NCI-H1694 treated with DMSO at 0.1 percent for 48 hours (cell line): ENCODE measurements around the gene CD226.
"Not testable (repeated sequence)": the region's sequence is repeated elsewhere in the genome, so short reads cannot be mapped to it uniquely, and the experiment has no call there.

Source experiments
- DNase-seq: peaks from one replicate; lab custom pipeline; 2025; lab: John Stamatoyannopoulos, UW

CD226 gene

GRCh38 chr18:69956665-69957620 lies 9.3 kb upstream of the CD226 start:
- DNase-seq, result no peak

- no peak for DNase-seq
Observed at GRCh38 chr18:69956057-69956456, 8.4 kb upstream of the CD226 start.

DNA sequence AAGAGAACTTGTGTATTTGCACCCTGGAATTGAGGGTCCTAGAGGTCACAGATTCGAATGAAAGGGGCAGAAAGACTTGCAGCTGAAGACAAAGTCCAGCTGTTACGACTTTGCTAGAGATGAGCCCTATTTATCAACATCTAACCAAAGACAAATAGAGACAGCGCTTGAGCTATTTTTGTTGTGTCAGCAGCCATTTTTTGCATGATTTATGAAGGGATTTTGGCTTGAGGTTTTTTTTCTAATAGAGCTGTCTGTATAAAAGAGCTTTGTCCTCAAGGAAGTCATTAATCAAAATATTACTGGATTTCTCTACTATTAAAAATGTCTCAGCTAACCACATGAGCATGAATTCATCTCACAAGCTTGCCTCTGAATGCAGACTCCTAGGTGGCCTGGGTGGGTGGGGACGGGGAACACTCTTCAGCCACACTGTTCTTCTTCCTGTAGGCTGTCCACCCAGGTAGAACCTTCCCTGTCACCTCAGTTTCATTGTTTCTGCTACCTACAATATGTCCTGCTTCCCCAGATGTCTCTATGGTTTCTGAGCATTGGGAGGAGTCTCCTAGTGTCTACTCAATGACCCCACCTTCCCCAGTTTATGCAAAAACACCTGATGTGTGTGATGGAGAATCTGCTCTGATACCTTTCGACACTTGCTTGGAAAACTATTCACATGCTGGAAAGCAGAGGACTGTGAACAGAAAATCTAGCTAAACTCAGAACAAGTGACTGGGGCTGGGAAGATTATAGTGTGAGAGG lies 7.2 kb upstream of the CD226 start:
- DNase-seq, result no peak

- no peak for DNase-seq
Observed at GRCh38 chr18:69953191-69953590, 5.5 kb upstream of the CD226 start.

DNA sequence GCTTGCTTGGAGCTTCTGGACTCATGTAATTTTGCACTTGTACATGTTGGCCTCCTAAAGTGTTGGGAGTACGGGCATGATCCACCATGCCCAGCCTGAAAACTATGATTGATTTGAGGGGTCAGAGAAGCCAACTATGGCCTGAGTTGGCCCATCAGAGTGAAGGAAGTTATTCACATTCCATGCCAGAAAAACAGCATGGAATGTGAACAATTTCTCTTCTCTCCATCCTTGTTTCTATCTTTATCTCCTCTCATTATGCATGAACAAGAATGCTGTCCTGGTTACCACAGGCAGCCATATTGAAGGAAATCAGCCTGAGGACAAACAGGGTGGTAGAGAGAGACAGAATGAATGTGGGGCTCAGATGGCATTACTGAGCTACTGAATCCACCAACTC lies 3.5 kb upstream of the CD226 start:
- no peak for DNase-seq

DNA sequence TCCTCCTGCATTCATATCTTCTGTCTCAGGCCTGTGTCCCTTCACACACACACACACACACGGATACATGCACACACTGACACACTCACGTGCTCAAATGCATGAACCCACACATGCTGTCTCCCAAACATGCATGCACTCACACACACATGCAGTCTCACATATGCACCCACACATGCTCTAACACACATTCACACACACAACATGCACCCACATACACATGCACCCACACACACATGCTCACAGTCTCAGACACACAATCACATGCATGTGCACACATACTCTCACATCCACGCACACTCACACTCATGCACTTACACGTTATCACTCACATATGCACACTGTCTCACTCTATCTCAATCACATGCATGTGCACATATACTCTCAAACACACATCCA lies 1.9 kb upstream of the CD226 start:
- DNase-seq, result no peak

- DNase-seq, result no peak
Observed at GRCh38 chr18:69948919-69949537, 1.4 kb upstream of the CD226 start.

- DNase-seq, result no peak
Observed at GRCh38 chr18:69948256-69948655, 583 bp upstream of the CD226 start.

GRCh38 chr18:69946608-69947155 lies 991 bp downstream of the CD226 start:
- no peak for DNase-seq

DNA sequence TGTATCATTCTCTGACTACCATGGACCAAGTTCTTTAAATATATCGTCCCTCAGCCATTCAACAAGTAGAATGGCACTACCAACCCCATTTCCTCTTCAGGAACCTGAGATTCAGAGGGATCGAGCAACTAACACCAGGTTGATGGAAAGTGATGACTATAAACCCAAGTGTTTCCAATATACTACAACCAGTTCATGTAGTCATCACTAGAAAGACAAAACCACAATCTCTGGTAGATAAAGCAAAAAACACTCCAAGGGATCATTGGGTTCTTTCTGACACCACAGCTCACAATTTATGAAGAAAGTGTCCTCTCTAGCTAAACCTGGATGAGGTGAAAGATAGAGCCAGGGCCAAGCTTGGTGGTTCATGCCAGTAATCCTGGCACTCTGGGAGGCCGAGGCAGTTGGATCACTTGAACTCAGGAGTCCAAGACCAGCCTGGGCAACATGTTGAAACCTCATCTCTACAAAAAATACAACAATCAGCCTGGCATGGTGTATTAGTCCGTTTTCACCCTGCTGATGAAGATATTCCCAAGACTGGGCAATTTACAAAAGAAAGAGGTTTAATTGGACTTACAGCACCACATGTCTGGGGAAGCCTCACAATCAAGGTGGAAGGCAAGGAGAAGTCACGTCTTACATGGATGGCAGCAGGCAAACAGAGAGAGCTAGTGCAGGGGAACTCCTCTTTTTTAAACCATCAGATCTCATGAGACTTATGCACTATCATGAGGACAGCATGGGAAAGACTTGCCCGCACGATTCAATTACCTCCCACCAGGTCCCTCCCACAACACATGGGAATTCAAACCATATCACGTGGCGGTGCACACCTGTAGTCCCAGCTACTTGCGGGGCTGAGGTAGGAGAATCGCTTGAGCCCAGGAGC lies 2.2 kb downstream of the CD226 start:
- no peak for DNase-seq

- DNase-seq, result no peak
Observed at GRCh38 chr18:69944436-69944835, 3.2 kb downstream of the CD226 start.

- no peak for DNase-seq
Observed at GRCh38 chr18:69943021-69943420, 4.7 kb downstream of the CD226 start.

DNA sequence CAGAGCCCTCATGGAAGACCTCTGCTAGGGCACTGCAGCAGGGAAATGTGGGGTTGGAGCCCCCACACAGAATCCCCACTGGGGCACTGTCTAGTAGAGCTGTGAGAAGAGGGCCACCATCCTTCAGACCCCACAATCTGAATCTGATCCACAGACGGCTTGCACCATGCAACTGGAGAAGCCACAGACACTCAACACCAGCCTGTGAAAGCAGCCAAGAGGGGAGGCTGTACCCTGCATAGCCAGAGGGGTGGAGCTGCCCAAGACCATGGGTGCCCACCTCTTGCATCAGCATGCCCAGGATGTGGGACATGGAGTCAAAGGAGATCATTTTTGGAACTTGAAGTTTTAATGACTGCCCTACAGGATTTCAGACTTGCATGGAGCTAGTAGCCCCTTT lies 6.5 kb downstream of the CD226 start:
- DNase-seq, result no peak

GRCh38 chr18:69939812-69940211 lies 7.9 kb downstream of the CD226 start:
- not testable (repeated sequence) for DNase-seq

DNA sequence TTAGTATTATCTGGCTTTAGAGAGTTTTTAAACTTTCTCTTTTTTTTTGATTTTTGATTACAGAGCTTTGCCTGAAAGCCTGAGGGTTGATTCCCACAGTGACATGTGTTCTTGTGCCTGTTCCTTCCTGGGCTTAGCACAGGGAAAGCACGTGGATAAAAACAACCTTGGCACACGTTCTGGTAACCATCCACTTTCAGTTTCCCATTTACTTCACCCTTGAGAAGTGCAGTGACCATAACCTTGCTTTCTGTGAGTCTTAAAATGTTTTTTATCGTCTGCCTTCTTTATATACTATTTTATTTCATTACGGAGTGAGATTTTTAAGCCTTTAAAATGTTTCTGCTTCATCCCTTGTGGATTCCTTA lies 11.5 kb downstream of the CD226 start:
- no peak for DNase-seq

DNA sequence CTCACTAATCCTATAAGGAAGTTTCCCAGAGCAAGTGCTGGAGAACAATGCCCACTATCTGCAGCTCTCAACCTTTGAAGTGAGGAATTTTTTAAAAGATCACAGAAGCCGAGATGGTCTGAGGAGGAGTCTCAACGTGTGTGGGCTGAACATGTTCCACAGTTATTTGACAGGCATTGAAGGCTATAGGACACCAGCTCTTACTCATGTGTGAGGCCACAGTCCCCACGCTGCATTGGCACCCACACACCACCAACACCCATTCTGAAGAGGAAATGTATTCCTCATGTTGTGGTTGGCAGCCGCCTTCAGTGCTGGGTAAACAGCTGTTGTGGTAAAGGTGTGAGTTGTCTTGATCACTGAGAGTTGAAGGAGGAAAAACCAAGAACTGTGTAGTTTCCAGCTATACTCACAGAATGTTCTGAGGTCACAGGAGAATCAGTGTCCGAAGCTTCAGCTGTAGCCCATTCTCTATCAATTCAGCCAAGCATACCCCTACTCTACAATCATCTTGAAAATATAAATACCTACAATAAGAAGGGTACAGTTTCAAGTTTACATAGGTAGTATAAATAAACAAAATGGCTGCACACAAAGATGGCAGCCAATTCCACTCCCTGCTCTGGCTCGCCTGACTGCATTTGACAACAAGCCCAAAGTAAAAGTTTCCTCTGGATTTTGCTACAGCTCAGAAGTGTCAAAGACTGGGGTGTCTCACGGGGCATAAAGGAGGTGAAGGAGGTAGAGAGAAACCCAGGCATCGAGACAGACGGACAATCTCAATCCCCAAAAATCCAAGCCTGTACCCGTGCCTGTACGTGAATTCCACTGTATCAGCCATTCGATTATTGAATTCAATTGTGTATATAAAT lies 12.1 kb downstream of the CD226 start:
- DNase-seq, result no peak

GRCh38 chr18:69934601-69935265 lies 12.9 kb downstream of the CD226 start:
- DNase-seq, result no peak

- no peak for DNase-seq
Observed at GRCh38 chr18:69929041-69929774, 18.5 kb downstream of the CD226 start.

DNA sequence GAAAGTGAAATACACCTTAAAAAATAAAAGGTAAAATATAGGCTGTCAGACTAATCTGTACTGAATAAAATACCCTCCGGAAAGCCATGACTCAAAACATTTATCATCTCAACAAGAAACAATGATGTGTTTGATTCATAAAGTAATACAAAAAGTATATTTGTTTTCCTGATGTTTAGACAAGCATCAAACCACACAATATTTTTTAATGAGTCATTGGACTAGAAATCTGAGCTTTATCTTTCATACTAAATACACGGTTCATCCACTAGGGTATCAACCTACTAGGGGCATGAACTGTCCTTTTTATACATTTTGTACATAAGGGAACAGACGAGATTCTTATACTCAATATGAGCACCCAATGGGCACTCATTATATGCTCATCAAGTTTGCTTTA lies 31.3 kb downstream of the CD226 start:
- DNase-seq, result no peak
